Panc1 (cell line): ENCODE results near the gene AGBL5. TPM values are rescaled to one million over a fixed set of nuclear protein-coding genes. Genes with fewer than 3 reads are reported as not detected.

Experiments
- ATAC-seq: fragments of 200-7000 bp; cut with Tn5 transposase; 2 replicates; pipeline ENCODE4 v1.9.1; 2020; ENCODE audit warnings: mild to moderate bottlenecking, moderate library complexity
- BruUV-seq: library from RNA; stranded (reverse); fragments of 400-500 nt; replicated peaks from 2 replicates; lab custom pipeline; 2021; lab: Mats Ljungman, UMichigan
- CTCF ChIA-PET: fragments of 300-600 bp; sonication (Branson Sonifier 250); formaldehyde crosslinking; loops from one replicate; lab custom pipeline; 2022; ENCODE audit warnings: antibody characterized with exemption; lab: Charles Lee
- POLR2A ChIA-PET: fragments of 300-600 bp; sonication (Branson Sonifier 250); formaldehyde crosslinking; loops from one replicate; lab custom pipeline; 2022; ENCODE audit warnings: antibody characterized with exemption; lab: Charles Lee
- DNase-seq: peaks from one replicate; pipeline ENCODE4 v3.0.0-alpha.2; 2010; ENCODE audit warnings: low read depth, low spot score
- H3K27ac ChIP-seq: 2 replicates; pipeline ENCODE4 v1.5.1; 2011; ENCODE audit warnings: mild to moderate bottlenecking, low read length, inconsistent platforms
- H3K27me3 ChIP-seq: fragments of 200-500 bp; sonication (Bioruptor generic); 2 replicates; pipeline ENCODE4 v1.6.0; 2014; ENCODE audit warnings: low read length, inconsistent platforms; ENCODE audit not compliant: control insufficient read depth, insufficient read depth
- H3K36me3 ChIP-seq: fragments of 200-500 bp; sonication (Bioruptor generic); 2 replicates; pipeline ENCODE4 v1.5.1; 2014; ENCODE audit warnings: inconsistent platforms, mild to moderate bottlenecking, low read length, moderate library complexity; ENCODE audit not compliant: control insufficient read depth, insufficient read depth
- H3K4me1 ChIP-seq: 2 replicates; pipeline ENCODE4 v1.5.1; 2011; ENCODE audit warnings: inconsistent platforms, mild to moderate bottlenecking, low read length, moderate library complexity; ENCODE audit not compliant: control insufficient read depth, insufficient read depth
- H3K4me3 ChIP-seq, 2 experiments: 2 replicates each; pipeline ENCODE4 v1.5.1; 2011 to 2012; ENCODE audit warnings: low read depth in 2 of 2, low read length in 2 of 2, mild to moderate bottlenecking in 2 of 2, inconsistent platforms in 1 of 2, moderate library complexity in 1 of 2
- H3K9me3 ChIP-seq: fragments of 200-500 bp; sonication (Bioruptor generic); 2 replicates; pipeline ENCODE4 v1.5.1; 2014; ENCODE audit warnings: low read depth, mild to moderate bottlenecking, inconsistent platforms, low read length, moderate library complexity; ENCODE audit not compliant: control insufficient read depth, insufficient read depth
- CTCF ChIP-seq: fragments of 450-650 bp; IDR thresholded peaks from 2 replicates; pipeline ENCODE4 v1.5.1; 2017; ENCODE audit warnings: mild to moderate bottlenecking
- POLR2AphosphoS5 ChIP-seq: IDR thresholded peaks from 2 replicates; pipeline ENCODE4 v1.6.1; 2012; ENCODE audit warnings: mild to moderate bottlenecking, low read depth, low read length, moderate library complexity
- REST ChIP-seq, 2 experiments: IDR thresholded peaks; 2 replicates each; pipeline ENCODE4 v1.6.1; 2011 to 2012; ENCODE audit warnings: low read depth in 2 of 2, control low read depth in 1 of 2, low read length in 1 of 2, mild to moderate bottlenecking in 1 of 2, moderate library complexity in 1 of 2; ENCODE audit not compliant: insufficient read depth in 1 of 2
- SIN3A ChIP-seq: IDR thresholded peaks from 2 replicates; pipeline ENCODE4 v1.6.1; 2012; ENCODE audit warnings: low read depth, mild to moderate bottlenecking, low read length, moderate library complexity, borderline replicate concordance; ENCODE audit not compliant: insufficient read depth
- TCF7L2 ChIP-seq: IDR thresholded peaks from 2 replicates; pipeline ENCODE4 v1.6.1; 2011; ENCODE audit warnings: mild to moderate bottlenecking, low read depth, low read length, inconsistent platforms
- in situ Hi-C: cut with HindIII; loops from 2 replicates; pipeline ENCODE4 v1.10.0; 2016; ENCODE audit warnings: low sequenced_read_pairs, low pct_unique_long_range_greater_than_20kb
- intact Hi-C: fragments of 100-400 bp; cut with micrococcal nuclease; formaldehyde crosslinking; loops from one replicate; pipeline ENCODE4 v1.10.0; 2022; ENCODE audit not compliant: unreplicated experiment
- total RNA-seq: library from RNA; stranded (reverse); gene quantifications from one replicate; pipeline ENCODE4 v1.2.1, GENCODE V29; 2021; ENCODE audit not compliant: unreplicated experiment

The AGBL5 gene
- total RNA-seq, 1 experiment from 2014 or later: 55.6 TPM

- no TSS peak for BruUV-seq
- Histone ChIP-seq H3K4me1 (no peaks in the 10 kb centered on the region), H3K4me3 (no peak overlapping the region), H3K27me3 (no peaks in the 10 kb centered on the region), H3K9me3 (no peaks in the 10 kb centered on the region), H3K27ac (no peak overlapping the region), H3K36me3 (no peaks in the 10 kb centered on the region)
- POLR2A ChIA-PET: interaction anchor here (1.0 kb wide), 1 partner anchor 186 kb away, joined by 3 read pairs; the partner anchor contains the start of gene TRIM54
- intact Hi-C loops: loop anchor here (5.0 kb wide), 1 partner anchor 185 kb away; the partner anchor contains the start of gene TRIM54
- CTCF ChIA-PET: interaction anchor here (0.8 to 1.1 kb wide), 2 partner anchors 74 to 95 kb away, joined by 3 to 4 read pairs; no protein-coding TSS in a partner anchor
- ATAC-seq (no peak), DNase-seq (no peak)
- in situ Hi-C loops: no loop called here
- TF ChIP-seq POLR2AphosphoS5 (no peak), REST (IDR thresholded peaks at IDR 0.05; ENCODE audit: insufficient read depth in 1 of 2, low read depth in 2 of 2, low read length in 1 of 2) (no peak), SIN3A (no peak), TCF7L2 (no peak), CTCF (no peak)
Measured at GRCh38 chr2:27096748-27097297, 45.4 kb downstream of the AGBL5 start.

- BruUV-seq: no TSS peak
- Histone ChIP-seq H3K4me1 (no peaks in the 10 kb centered on the region), H3K4me3 (no peak overlapping the region), H3K9me3 (no peaks in the 10 kb centered on the region), H3K27me3 (no peaks in the 10 kb centered on the region), H3K36me3 (no peaks in the 10 kb centered on the region), H3K27ac (no peak overlapping the region)
- in situ Hi-C loops (no loop called here), intact Hi-C loops (loop anchor here (5.0 kb wide), 1 partner anchor 185 kb away; the partner anchor contains the start of gene TRIM54)
- DNase-seq: no peak
- ATAC-seq: no peak
- TF ChIP-seq REST (IDR thresholded peaks at IDR 0.05; ENCODE audit: insufficient read depth in 1 of 2, low read depth in 2 of 2, low read length in 1 of 2): no peak
- TF ChIP-seq CTCF: no peak
- no peak for TF ChIP-seq POLR2AphosphoS5
- TF ChIP-seq TCF7L2: no peak
- TF ChIP-seq SIN3A: no peak
- ChIA-PET CTCF (interaction anchor here (0.8 to 1.1 kb wide), 2 partner anchors 73 to 94 kb away, joined by 3 to 4 read pairs; no protein-coding TSS in a partner anchor), POLR2A (interaction anchor here (1.0 kb wide), 1 partner anchor 185 kb away, joined by 3 read pairs; the partner anchor contains the start of gene TRIM54)
Measured at GRCh38 chr2:27097341-27097740, 45.9 kb downstream of the AGBL5 start.
